ENCODE measurements around the gene SEPSECS.

DNA sequence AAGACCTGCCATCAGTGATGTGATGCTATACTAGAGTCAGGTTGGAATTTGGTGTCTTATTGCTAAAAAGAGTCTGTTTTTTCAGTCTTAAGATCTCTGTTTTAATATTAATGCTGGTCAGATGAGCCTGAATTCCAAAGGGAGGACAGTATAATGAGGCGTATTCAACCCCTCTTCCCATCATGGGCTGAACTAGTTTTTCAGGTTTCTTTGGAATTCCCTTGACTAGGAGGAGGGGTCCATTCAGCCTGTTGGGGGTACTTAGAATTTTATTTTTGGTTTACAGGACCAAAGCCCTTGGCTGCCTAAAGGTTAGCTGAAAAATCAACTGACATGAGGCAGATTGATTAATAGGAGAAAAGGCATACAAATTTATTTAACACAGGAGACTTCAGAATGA is 49.5 kb upstream of the SEPSECS start:
- TF ChIP-seq, protein P1, sequence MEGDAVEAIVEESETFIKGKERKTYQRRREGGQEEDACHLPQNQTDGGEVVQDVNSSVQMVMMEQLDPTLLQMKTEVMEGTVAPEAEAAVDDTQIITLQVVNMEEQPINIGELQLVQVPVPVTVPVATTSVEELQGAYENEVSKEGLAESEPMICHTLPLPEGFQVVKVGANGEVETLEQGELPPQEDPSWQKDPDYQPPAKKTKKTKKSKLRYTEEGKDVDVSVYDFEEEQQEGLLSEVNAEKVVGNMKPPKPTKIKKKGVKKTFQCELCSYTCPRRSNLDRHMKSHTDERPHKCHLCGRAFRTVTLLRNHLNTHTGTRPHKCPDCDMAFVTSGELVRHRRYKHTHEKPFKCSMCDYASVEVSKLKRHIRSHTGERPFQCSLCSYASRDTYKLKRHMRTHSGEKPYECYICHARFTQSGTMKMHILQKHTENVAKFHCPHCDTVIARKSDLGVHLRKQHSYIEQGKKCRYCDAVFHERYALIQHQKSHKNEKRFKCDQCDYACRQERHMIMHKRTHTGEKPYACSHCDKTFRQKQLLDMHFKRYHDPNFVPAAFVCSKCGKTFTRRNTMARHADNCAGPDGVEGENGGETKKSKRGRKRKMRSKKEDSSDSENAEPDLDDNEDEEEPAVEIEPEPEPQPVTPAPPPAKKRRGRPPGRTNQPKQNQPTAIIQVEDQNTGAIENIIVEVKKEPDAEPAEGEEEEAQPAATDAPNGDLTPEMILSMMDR (IDR thresholded peaks at IDR 0.05; ENCODE audit: poor library complexity, severe bottlenecking) = no peak
- TF ChIP-seq EZH2 (IDR thresholded peaks at IDR 0.05; ENCODE audit: borderline replicate concordance, insufficient read depth, low read length, poor library complexity, severe bottlenecking) (no peak), EP300 (conservative IDR thresholded peaks at IDR 0.05; ENCODE audit: poor library complexity, severe bottlenecking) (no peak), MXI1 (conservative IDR thresholded peaks at IDR 0.05; ENCODE audit: poor library complexity, severe bottlenecking) (no peak), TAF1 (IDR thresholded peaks at IDR 0.05; ENCODE audit: low read depth) (no peak), POLR2AphosphoS5 (IDR thresholded peaks at IDR 0.05) (no peak)
- TF ChIP-seq, protein P2, sequence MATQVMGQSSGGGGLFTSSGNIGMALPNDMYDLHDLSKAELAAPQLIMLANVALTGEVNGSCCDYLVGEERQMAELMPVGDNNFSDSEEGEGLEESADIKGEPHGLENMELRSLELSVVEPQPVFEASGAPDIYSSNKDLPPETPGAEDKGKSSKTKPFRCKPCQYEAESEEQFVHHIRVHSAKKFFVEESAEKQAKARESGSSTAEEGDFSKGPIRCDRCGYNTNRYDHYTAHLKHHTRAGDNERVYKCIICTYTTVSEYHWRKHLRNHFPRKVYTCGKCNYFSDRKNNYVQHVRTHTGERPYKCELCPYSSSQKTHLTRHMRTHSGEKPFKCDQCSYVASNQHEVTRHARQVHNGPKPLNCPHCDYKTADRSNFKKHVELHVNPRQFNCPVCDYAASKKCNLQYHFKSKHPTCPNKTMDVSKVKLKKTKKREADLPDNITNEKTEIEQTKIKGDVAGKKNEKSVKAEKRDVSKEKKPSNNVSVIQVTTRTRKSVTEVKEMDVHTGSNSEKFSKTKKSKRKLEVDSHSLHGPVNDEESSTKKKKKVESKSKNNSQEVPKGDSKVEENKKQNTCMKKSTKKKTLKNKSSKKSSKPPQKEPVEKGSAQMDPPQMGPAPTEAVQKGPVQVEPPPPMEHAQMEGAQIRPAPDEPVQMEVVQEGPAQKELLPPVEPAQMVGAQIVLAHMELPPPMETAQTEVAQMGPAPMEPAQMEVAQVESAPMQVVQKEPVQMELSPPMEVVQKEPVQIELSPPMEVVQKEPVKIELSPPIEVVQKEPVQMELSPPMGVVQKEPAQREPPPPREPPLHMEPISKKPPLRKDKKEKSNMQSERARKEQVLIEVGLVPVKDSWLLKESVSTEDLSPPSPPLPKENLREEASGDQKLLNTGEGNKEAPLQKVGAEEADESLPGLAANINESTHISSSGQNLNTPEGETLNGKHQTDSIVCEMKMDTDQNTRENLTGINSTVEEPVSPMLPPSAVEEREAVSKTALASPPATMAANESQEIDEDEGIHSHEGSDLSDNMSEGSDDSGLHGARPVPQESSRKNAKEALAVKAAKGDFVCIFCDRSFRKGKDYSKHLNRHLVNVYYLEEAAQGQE (IDR thresholded peaks at IDR 0.05; ENCODE audit: borderline replicate concordance) = no peak
